CD4-positive, alpha-beta T cell treated with Interleukin-21 for 1 hour (primary cell): ENCODE measurements around the gene FAM83G.
"Not testable (repeated sequence)": the region's sequence is repeated elsewhere in the genome, so short reads cannot be mapped to it uniquely, and the experiment has no call there.

Source experiments
- DNase-seq: peaks from one replicate; pipeline ENCODE4 v3.0.0-alpha.2; 2020

The FAM83G gene

DNA sequence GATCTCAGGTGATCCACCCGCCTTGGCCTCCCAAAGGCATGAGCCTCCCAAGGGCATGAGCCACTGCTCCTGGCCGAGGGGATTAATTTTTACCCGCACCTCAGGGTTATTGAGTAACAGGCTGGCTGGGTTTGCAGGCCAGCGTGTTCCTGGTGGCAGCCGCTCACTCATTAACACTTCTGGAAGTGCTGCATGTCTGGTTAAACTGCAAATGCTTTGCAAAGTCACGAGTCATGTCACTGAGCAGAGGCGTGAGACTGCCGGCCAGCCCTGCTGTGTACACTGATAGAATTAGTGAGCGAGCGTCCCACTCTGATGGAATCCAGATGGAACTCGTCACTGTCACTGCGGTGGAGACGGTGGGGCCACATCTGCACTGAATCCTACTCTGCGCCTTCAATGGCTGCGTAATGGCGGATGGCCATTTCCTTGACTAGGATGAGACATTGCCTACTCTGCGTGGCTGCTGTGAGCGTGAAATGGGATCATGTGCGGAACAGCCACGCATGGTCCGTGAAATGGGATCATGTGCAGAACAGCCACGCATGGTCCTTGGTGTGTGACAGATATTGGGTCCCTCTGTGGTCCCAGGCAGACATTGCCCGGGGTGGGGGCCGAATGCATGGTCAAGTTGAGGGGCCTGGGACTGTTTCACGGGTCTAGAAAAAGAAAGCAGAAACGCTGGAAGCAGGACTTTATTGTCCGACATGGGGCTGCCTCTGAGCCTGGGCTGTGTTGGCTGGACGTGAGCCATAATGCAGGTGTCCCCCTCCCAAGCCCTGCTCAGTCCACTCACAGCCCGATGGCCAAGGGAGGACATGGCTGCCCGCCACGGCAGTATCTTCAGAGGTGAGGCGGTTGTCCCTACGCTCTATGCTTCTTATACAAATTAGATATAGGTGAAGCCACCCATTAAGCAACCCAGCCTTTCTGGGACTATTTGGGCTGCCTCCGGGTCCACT is 53.3 kb downstream of the FAM83G start:
- no peak for DNase-seq

DNA sequence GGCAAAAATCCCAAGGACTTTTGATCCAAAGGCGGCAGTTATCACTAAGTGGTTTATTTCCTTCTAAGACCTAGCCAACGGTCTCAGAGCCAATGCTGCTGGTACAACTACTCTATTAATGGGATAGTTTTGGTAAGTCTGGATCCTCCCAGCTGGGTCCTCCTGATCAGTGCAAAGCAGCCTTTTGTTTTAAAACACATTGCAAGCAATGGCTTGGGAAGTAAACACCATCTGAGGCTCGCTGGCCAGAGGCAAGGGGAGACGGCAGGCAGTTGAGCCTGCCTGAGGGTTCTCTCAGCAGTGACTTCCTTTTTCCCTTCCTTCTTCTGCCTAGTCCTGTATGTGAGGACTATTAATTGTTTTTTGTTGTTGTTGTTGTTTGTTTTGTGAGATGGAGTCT is 54.2 kb downstream of the FAM83G start:
- DNase-seq = no peak

DNA sequence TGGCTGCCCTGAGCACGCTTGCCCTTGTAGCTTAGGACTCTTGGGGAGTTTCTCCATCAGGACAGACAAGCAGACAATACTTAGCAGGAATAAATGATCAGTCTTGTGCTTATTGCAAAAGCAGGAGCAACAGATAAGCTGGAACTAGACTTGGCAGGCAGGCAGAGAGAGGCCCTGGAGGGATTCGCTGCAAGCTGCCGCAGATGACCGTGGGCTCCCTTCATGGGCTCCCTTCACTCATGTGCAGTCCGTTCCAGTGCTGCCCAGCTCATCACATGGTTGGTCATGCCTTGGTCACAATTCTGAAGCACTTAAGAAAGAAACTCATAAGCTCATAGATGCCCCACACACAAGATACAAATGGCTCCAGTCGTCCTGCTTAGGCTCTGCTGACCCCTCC is 55.0 kb downstream of the FAM83G start:
- DNase-seq = no peak

DNA sequence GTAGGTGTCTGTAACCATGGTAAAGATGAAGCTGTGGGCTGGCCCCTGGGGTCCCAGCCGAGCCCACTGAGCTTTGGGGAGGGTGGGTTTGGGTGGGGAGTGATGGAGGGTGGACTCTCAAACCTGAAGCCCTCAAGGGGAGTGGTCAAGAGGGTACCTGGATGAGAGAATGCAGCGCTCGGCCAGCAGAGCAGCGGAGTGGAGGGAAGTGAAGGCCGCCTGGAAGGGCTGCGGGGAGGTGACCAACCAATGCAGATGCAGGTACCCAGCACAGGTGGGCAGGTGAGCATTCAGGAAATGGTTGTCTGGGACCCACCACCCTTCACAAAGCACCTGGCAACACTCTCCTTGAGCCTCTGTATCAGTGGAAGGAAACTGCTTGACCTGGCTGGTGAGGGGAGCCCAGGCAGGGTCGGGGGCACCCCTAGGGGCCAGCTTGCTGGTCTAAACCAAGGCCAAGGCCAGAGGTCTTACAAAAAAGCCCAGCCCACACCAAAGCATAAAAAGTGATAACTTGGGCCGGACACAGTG is 56.0 kb downstream of the FAM83G start:
- DNase-seq = no peak

DNA sequence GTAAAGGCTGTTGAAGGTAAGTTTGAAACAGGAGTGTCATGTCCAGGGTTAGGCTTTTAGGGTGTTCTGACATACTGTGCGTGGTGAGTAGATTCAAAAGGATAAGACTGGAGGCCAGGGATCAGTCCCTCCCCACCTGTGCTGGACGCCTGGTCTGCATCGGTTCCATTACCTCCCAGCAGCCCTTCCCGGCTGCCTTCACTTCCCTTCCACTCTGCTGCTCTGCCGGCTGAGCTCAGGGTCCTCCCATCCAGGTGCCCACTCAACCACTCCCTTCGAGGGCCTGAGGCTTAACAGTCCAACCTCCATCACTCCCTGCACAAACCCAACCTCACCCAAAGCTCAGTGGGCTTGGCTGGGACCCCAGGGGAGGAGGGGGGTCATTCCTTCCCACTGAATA is 56.7 kb downstream of the FAM83G start:
- DNase-seq = no peak

DNA sequence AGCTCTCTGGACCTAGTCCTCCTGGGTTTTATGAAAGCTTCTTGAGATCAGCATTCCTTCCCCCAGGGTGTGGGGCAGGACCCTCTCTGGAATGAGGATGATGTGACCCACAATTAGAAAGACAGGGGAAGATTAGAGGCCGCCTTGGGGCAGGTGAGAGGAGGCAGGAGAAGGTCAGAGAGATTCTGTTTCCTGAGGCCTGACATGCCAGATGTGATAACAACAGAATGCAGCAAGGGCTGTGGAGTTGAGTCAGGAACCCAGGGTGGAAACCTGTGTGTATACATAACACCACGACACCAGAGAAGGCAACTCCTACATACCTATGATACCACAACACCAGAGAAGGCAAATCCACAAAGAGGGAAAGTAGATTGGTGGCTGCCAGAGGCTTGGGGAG is 58.0 kb downstream of the FAM83G start:
- DNase-seq = no peak

DNA sequence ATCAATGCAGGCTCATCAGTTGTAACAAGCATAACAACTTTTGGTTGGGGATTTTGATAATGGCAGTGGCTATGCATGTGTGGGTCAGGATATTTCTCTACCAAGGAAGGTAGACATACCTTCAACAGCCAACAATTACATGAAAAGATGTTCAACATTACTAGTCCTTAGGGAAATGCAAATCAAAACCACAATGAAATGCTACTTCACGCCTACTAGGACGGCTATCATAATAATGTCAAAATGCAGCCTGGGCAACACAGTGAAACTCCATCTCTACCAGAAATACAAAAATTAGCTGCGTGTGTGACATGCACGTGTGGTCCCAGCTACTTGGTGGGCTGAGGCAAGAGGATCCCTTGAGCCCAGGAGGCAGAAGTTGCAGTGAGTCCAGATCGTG is 59.9 kb downstream of the FAM83G start:
- DNase-seq = no peak

DNA sequence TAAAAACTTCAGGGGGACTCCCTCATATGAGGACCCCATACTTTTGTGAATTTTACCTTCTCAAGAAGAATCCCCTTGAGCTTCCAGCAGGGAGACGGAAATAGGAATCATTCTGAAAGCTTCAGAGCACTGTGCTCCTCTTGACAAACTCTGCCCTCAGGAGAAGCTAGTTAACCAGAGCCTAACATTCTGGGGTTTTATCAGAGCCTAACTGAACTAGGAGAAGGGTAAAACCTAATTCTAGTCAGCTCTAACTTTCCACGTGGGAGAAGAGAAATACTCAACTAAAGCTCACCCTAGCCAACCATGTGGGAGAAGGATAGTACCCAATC is 65.9 kb downstream of the FAM83G start:
- DNase-seq = no peak

DNA sequence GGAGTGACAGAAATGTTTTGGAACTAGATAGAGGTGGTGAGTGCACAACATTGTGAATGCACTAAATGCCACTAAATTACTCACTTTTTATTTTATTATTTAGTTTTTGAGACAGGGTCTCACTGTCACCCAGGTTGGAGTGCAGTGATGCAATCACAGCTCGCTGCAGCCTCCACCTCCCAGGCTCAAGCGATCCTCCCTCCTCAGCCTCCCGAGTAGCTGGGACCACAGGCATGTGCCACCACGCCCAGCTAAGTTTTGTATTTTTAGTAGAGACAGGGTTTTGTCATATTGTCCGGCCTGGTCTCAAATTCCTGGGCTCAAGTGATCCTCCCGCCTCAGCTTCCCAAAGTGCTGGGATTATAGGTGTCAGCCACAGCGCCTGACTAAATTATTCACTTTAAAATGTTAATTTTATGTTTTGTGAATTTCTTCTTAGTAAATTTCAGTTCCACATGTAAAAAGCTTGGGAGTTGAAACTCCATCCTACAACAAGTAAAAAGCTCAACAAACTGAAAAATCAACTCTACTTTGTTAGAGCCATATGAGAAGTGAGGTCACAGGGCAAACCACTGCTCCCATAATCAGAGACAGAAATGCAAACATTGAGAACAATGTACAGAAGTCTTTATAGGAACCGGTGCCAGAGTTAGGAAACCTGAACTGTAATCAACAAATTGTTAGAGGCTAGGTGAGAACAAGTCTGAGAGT is 66.4 kb downstream of the FAM83G start:
- DNase-seq = no peak

DNA sequence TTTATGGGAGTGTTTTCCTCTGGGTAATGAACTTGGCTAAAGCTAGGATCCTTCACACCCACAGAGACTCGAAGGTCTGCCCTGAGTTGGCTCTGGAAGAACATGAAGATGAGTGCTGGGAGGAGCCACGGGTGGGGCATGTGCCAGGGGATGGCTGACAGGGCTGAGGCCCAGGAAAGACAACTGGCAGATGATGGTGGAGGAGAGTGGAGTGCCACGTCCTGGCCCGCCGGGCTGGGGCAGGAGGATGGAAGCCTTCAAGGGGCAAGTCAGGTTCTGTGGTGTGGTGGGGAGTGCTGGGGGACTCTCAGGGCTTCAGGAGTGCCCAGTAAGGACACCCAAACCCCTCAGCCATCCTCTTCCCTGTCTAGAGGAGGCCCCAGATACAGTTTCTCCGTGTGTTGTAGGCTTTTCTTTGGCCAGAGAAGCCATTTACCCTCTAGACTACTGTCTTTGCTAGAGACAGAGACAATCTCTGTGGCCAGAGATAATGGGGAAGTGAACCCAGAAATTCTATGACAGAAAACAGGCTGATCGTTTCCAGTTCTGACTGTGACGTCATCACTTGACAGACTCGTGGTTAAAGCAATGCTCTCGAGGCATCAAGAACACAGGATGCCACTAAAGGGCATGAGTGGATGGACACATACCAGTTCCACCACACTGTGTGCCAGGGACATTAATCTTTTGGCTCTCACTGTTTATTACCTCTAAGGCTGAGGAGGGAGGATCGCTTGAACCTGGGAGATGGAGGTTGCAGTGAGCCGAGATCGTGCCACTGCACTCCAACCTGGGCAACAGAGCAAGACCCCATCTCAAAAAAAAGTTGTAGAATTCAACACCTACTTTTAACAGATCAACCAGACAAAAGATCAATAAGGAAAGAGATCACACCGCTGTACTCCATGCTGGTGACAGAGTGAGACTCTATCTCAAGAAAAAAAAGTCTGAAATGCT is 71.2 kb downstream of the FAM83G start:
- peak; percentile 12 for DNase-seq

DNA sequence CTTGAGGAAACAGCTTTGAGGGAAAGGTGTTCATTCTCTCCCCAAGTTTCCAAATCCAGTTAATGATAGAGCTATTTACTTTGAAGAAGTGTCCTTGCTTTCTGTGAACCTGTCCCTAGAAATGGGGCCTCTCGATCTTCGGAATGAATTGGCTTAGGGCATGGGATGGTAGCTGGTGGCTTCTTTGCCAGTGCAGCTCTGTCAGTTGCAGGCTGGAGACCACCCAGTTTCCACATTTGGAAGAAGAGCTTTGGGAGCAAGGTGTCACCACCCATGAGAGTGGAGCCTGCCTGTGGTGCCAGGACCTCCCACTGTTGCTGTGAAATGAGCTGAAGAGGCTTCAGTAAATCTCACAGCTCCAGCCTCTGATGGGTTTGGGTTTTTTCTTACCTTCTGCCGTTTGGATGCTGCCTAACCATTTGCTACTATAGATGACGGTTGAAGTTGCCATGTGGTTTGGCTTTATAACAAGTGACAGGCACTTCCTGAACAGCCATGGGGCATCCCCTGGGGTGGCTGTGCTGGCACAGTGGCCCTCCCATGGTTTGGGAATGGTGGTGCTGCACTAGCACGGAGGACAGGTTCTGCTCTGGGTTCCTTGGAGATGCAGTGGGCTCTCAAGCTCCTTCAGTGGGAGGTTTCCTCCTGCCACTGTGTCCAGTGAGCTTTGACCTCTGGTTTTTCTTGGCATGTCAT is 72.1 kb downstream of the FAM83G start:
- peak; percentile 18 for DNase-seq

DNA sequence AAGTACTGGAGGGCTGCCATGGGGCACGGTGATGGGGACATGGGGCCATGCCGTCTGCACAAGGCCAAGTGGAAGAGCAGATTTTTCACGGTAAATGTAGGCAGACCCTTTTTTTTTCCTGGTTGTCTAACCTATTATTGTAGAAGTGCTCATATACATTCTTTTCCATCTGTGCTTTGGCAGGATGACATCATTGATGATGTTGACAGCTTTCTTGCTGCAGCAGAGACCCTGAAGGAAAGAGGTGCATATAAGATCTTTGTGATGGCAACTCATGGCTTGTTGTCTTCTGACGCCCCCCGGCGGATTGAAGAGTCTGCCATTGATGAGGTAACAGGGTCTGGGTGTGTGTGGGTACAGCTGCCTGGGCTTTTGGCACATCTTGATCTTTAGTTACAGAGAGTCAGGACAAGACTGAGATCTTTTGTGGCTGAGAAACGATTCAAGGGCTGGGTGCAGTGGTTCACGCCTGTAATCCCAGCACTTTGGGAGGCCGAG is 75.9 kb downstream of the FAM83G start:
- DNase-seq = no peak

DNA sequence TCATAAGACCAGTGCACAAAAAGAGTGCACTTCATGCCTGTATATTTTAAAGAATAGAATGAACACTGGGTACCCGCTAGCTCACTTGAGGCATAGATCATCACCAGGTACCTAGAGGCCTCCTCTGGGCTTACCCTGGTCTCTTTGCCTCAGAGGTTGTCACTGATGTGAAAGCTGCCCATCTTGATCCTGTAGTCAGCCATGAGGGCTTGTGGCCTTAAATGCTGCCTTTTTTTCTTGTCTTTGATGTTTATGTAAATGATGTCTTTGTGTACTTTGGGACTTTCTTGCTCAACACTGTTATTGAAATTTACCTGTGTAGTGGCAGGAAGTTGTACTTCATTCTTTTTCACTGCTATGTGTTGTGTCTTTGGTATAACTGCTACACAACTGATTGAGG is 79.4 kb downstream of the FAM83G start:
- peak; percentile 8 for DNase-seq

DNA sequence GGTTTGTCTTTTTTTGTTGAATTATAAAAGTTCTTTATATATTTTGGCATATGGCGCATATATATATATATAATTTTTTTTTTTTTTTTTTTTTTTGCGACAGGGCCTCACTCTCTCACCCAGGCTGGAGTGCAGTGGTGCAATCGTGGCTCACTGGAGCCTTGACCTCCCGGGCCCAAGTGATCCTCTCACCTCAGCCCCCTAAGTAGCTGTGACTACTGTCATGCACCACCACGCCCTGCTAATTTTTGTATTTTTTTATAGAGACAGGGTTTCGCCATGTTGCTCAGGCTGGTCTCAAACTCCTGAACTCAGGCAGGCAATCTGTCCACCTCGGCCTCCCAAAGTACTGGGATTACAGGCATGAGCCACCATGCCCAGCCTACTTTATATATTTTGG is 82.0 kb downstream of the FAM83G start:
- DNase-seq = not testable (repeated sequence)

DNA sequence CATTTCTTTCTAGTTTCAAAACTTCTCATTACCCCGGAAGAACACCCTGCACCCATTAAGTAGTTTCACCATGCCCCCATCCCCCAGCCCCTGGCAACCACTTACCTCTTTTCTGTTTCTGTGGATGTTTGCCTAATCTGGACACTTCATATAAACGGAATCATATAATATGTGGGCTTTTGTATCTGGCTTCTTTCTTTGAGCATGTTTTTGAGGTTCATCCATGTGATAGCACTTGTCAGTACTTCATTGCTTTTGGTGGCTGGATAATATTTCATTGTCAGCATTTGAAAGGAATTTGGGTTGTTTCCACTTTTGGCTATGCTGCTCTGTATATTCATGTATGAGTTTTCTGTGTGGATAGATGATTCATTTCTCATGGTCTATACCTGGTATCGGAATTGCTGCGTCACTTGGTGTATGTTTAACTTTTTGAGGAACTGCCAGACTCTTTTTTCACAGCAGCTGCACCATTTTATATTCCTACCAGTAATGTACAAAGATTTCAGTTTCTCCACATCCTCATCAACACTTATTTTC is 82.6 kb downstream of the FAM83G start:
- DNase-seq = no peak

DNA sequence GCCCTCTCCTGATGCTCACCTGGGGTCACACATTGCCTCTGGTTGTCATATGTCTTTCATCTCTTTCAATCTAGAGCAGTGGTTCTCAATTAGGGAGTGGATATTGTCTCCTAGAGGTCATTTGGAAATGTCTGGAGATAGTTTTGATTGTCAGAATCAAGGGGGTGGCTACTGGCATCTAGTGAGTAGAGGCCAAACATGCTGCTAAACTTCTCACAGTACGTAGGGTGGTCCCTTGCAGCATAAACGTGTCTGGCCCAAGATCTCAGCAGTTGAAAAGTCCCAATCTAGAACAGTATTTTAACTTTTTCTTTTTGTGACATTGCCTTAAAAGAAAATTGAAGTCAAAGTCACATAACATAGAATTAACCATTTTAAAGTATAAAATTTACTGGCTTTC is 83.1 kb downstream of the FAM83G start:
- no peak for DNase-seq

DNA sequence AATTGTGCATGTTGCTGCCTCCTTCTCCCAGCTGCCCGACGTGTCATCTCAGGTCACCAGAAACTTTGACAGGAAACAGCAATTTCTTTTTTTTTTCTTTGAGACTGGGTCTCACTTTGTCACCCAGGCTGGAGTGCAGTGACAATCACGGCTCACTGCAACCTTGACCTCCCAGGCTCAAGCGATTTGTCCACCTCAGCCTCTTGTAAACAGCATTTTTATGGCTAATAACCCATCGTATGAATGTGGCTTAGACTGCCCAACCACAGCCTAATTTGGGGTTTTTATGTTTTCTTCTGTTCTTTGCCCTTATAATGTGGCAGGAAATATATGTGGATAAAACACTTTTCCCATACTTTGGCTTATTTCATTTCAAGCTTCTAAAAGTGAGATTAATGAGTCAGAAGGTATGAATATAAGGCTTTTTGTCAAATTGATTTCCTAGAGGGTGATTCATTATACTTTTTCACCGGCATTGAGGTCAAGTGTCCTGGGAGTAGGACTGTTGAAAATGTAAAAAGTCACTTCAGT is 83.6 kb downstream of the FAM83G start:
- DNase-seq = peak; percentile 17

DNA sequence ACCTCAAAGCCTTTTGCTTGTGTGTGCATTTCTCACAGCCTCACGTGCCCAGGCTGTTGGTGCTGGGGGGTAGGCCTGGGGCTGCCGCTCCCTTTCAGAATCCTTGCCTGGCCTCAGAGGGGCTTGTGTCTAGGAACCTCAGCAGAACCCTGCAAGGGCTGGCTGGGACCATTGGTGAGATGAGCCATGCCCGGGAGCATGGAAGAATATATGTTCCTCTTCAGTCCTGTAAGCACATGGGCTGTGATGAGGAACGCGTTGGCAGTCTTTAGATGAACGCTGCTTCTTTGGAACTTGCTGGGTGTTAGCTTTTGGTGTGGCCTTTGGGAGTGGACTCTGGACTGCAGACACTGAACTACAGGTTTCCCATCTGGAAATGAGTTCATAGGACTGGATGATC is 84.6 kb downstream of the FAM83G start:
- DNase-seq = no peak
